ENCODE data around the gene ARID3A. TPM values are rescaled to one million over a fixed set of nuclear protein-coding genes. Genes with fewer than 3 reads are reported as not detected.

Gene ARID3A
- total RNA-seq, 1 experiment from 2014 or later = 116 TPM

GRCh38 chr19:929203-929890 lies 3.5 kb downstream of the ARID3A start (continued):
- TF ChIP-seq ARID4B (CRISPR knock-in tag; IDR thresholded peaks at IDR 0.05; ENCODE audit: borderline replicate concordance) (no peak), NR3C1 (CRISPR knock-in tag; conservative IDR thresholded peaks at IDR 0.05; ENCODE audit: low read depth) (no peak), ZBTB43 (CRISPR knock-in tag; IDR thresholded peaks at IDR 0.05) (no peak), E2F4 (CRISPR knock-in tag; IDR thresholded peaks at IDR 0.05; ENCODE audit: borderline replicate concordance, low read depth) (no peak), GABPB1 (CRISPR knock-in tag; IDR thresholded peaks at IDR 0.05) (no peak)

- ChIA-PET CTCF (interaction anchor here (0.9 kb wide), 1 partner anchor 14 kb away, joined by 3 read pairs; no protein-coding TSS in a partner anchor), POLR2A (no interaction called here)
- TF ChIP-seq ZNF121 (CRISPR knock-in tag; IDR thresholded peaks at IDR 0.05) (peak; percentile 96), ZNF281 (CRISPR knock-in tag; IDR thresholded peaks at IDR 0.05) (no peak), ETV6 (CRISPR knock-in tag; IDR thresholded peaks at IDR 0.05) (no peak), ATF2 (CRISPR knock-in tag; IDR thresholded peaks at IDR 0.05; ENCODE audit: borderline replicate concordance, low read depth) (no peak), ZNF219 (CRISPR knock-in tag; IDR thresholded peaks at IDR 0.05; ENCODE audit: borderline replicate concordance) (no peak)
- ATAC-seq (no peak), DNase-seq (ENCODE audit: low spot score) (no peak)
- peaks cover 16% of the 10 kb centered on the region for H3K4me1 Mint-ChIP-seq
- no peaks in the 10 kb centered on the region for H3K27me3 Mint-ChIP-seq (ENCODE audit: low read depth)
- H3K4me3 Mint-ChIP-seq = no peak overlapping the region
- H3K9me3 Mint-ChIP-seq = no peaks in the 10 kb centered on the region
- no peak overlapping the region for H3K27ac Mint-ChIP-seq
- peaks cover 11% of the 10 kb centered on the region for H3K36me3 Mint-ChIP-seq
Measured at GRCh38 chr19:929891-930258, 4.0 kb downstream of the ARID3A start.

Data from WTC11 (cell line).